Immature natural killer cell (primary cell): ENCODE data around the gene MEOX1. TPM values are rescaled to one million over a fixed set of nuclear protein-coding genes. Genes with fewer than 3 reads are reported as not detected.

Source experiments
- DNase-seq, 3 donors: peaks; one replicate each; pipeline ENCODE4 v3.0.0; 2022; ENCODE audit warnings: mixed read lengths in 1 of 3
- H3K27ac Mint-ChIP-seq, 6 donors: one replicate each; pipeline ENCODE4 v1.8.0; 2020; ENCODE audit warnings: mixed read lengths in 6 of 6, mild to moderate bottlenecking in 5 of 6, inconsistent platforms in 4 of 6, moderate library complexity in 3 of 6
- H3K27me3 Mint-ChIP-seq, 3 donors: one replicate each; pipeline ENCODE4 v1.8.0; 2020 to 2021; ENCODE audit warnings: low read depth in 3 of 3, mild to moderate bottlenecking in 3 of 3, mixed read lengths in 3 of 3, moderate library complexity in 3 of 3, inconsistent platforms in 1 of 3
- H3K36me3 Mint-ChIP-seq, 3 donors: one replicate each; pipeline ENCODE4 v1.8.0; 2020; ENCODE audit warnings: mixed read lengths in 3 of 3, inconsistent platforms in 2 of 3, mild to moderate bottlenecking in 2 of 3
- H3K4me1 Mint-ChIP-seq, 2 donors: one replicate each; pipeline ENCODE4 v1.8.0; 2020; ENCODE audit warnings: inconsistent platforms in 2 of 2, mild to moderate bottlenecking in 2 of 2, mixed read lengths in 2 of 2, moderate library complexity in 1 of 2
- H3K4me3 Mint-ChIP-seq, 5 donors: one replicate each; pipeline ENCODE4 v1.8.0; 2020; ENCODE audit warnings: mild to moderate bottlenecking in 5 of 5, mixed read lengths in 5 of 5, inconsistent platforms in 3 of 5, moderate library complexity in 3 of 5
- H3K9me3 Mint-ChIP-seq, 6 donors: one replicate each; pipeline ENCODE4 v1.8.0; 2020; ENCODE audit warnings: mild to moderate bottlenecking in 6 of 6, mixed read lengths in 6 of 6, inconsistent platforms in 4 of 6, moderate library complexity in 3 of 6
- polyA plus RNA-seq, 3 donors: library from polyadenylated mRNA; unstranded; fragments of 300-500 nt; fragmentation: Illumina TruSeq; gene quantifications; one replicate each; pipeline ENCODE4 v1.2.3, GENCODE V29; 2021

The MEOX1 gene
- polyA plus RNA-seq, 3 donors from 2014 or later, result not detected

- no peaks in the 10 kb centered on the region for H3K9me3 Mint-ChIP-seq
- peaks cover 4 to 5% of the 10 kb centered on the region in 2 donors for H3K4me1 Mint-ChIP-seq
Observed at GRCh38 chr17:43659823-43660617, 1.7 kb downstream of the MEOX1 start.

DNA sequence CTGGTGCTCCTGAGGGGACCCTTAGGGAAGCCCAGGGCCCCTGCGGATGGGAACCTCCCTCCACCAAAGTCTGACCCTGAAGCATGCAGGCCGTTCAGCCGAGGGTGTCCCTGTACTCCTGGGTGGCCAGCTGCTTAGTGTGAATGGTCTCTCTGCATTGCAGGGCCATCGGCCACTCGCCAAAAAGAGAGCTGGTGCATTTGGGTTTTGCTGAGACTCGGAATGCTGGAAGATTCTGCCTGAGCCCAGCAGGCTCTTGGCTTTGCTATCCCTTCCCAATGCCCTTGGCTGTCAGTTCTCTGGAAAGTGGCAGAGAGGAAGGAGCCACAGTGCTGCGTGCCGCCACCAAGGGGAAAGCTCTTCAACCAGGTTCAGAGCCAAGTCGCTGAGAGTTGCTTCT lies 2.8 kb downstream of the MEOX1 start:
- H3K9me3 Mint-ChIP-seq, result no peaks in the 10 kb centered on the region
- no peak overlapping the region for H3K27ac Mint-ChIP-seq
- no peaks in the 10 kb centered on the region for H3K36me3 Mint-ChIP-seq
- no peak for DNase-seq
- H3K4me3 Mint-ChIP-seq, result no peak overlapping the region
- H3K4me1 Mint-ChIP-seq, result peaks cover 4 to 5% of the 10 kb centered on the region in 2 donors
- peaks cover 0 to 7% (median 2%) of the 10 kb centered on the region in 3 donors for H3K27me3 Mint-ChIP-seq

More at GRCh38 chr17:43659823-43660617, 1.7 kb downstream of the MEOX1 start:
- no peak overlapping the region for H3K27ac Mint-ChIP-seq
- H3K27me3 Mint-ChIP-seq, result peaks cover 0 to 5% (median 3%) of the 10 kb centered on the region in 3 donors
- no peaks in the 10 kb centered on the region for H3K36me3 Mint-ChIP-seq
- H3K4me3 Mint-ChIP-seq, result no peak overlapping the region
- no peak for DNase-seq

GRCh38 chr17:43655693-43656255 lies 5.9 kb downstream of the MEOX1 start:
- H3K9me3 Mint-ChIP-seq, result no peaks in the 10 kb centered on the region
- peak overlapping the region in 1 of 6 donors; percentile 20 for H3K27ac Mint-ChIP-seq
- peak overlapping the region in 1 of 5 donors; percentile 34 for H3K4me3 Mint-ChIP-seq
- DNase-seq, result no peak
- H3K27me3 Mint-ChIP-seq, result peaks cover 0 to 9% (median 1%) of the 10 kb centered on the region in 3 donors
- peaks cover 0 to 5% of the 10 kb centered on the region in 2 donors for H3K4me1 Mint-ChIP-seq
- no peaks in the 10 kb centered on the region for H3K36me3 Mint-ChIP-seq

GRCh38 chr17:43652124-43652480 lies 9.6 kb downstream of the MEOX1 start:
- no peak for DNase-seq
- no peak overlapping the region for H3K27ac Mint-ChIP-seq
- no peaks in the 10 kb centered on the region for H3K9me3 Mint-ChIP-seq
- no peaks in the 10 kb centered on the region for H3K36me3 Mint-ChIP-seq
- H3K4me1 Mint-ChIP-seq, result peaks cover 0 to 5% of the 10 kb centered on the region in 2 donors
- H3K4me3 Mint-ChIP-seq, result no peak overlapping the region
- H3K27me3 Mint-ChIP-seq, result peaks cover 1 to 9% (median 3%) of the 10 kb centered on the region in 3 donors

DNA sequence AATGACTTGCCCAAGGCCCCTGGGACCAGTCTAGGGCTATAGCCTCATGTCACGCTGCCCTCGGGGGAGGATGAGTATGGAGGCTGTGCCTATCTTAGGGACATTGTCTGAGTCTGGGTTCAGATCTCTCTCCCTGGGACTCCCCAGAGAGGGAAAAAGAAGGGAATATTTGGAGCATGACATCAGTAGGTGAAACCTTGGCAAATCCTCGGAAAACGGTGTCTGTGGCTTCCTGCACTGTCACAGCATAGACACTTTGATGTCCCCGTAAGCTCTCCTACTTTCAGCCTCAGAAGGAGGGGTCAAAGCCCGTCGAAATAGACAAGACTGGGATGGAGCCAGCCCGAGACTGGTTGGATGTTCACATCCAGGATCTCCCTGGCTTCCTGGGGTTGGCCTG lies 11.3 kb downstream of the MEOX1 start:
- H3K27ac Mint-ChIP-seq, result no peak overlapping the region
- no peak for DNase-seq
- H3K9me3 Mint-ChIP-seq, result no peaks in the 10 kb centered on the region
- H3K27me3 Mint-ChIP-seq, result peaks cover 3 to 8% (median 8%) of the 10 kb centered on the region in 3 donors
- H3K4me3 Mint-ChIP-seq, result no peak overlapping the region
- no peaks in the 10 kb centered on the region for H3K4me1 Mint-ChIP-seq
- no peaks in the 10 kb centered on the region for H3K36me3 Mint-ChIP-seq

GRCh38 chr17:43648916-43649315 lies 12.8 kb downstream of the MEOX1 start:
- Mint-ChIP-seq H3K36me3 (no peaks in the 10 kb centered on the region), H3K27me3 (peaks cover 4 to 12% (median 5%) of the 10 kb centered on the region in 3 donors), H3K27ac (no peak overlapping the region), H3K9me3 (no peaks in the 10 kb centered on the region), H3K4me3 (no peak overlapping the region), H3K4me1 (no peaks in the 10 kb centered on the region)
- no peak for DNase-seq

DNA sequence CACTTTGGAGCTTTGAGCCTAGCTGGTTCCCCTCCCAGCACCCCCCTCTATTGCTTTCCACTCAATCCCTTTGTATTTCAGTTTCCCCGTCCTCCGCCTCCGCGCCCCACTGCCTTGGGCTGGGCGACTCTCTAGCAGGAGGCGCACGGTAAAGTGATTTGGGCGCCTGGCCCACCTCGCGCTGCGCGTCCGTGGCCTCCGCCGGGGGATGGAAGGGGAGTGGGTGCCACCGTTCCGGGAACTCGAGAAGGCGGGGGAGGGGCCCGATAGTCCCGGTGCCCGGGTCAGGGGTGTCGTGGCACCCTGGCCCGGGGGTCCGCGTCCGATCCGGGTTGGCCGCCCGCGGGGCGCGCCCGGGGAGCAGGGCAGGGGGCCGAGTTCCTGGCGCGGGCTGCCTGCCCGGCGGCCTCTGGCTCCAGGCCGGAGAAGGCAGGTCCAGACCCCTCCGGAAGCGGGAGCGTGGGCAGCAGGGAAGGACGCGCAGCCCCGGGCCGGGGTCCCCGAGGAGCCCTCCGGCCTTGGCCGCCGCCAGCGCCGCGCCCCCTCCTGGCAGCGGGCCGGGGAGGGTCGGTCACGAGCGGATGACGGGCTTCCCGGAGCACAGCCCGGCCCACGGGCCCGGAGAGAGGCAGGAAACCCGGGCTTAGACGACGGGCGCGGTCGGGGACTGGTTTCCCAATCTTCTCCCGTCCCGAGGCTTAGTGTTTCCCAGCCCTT lies 15.8 kb downstream of the MEOX1 start:
- peaks cover 2 to 12% (median 5%) of the 10 kb centered on the region in 3 donors for H3K27me3 Mint-ChIP-seq
- H3K36me3 Mint-ChIP-seq, result no peaks in the 10 kb centered on the region
- no peak overlapping the region for H3K27ac Mint-ChIP-seq
- no peaks in the 10 kb centered on the region for H3K9me3 Mint-ChIP-seq
- DNase-seq, result no peak
- H3K4me1 Mint-ChIP-seq, result no peaks in the 10 kb centered on the region
- no peak overlapping the region for H3K4me3 Mint-ChIP-seq

GRCh38 chr17:43645450-43645764 lies 16.3 kb downstream of the MEOX1 start:
- no peak overlapping the region for H3K27ac Mint-ChIP-seq
- H3K4me3 Mint-ChIP-seq, result no peak overlapping the region

DNA sequence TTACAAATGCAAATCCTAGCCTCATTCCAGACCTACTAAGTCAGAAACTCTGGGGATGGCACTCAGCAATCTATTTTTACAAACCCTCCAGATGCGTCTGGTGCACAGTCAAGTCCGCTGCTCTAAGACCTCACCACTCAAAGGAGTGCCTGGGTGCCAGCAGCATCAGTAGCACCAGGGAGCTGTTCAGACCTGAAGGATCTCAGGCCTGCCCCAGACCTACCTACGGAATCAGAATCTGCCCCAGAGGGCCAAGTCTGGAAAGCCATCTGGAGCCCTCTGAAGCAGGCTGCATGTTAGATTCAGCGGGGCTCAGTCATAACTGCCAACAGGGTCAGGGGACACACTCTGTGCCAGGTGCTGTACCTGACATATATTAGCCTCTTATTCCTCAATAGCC lies 17.6 kb downstream of the MEOX1 start:
- peaks cover 2 to 12% (median 4%) of the 10 kb centered on the region in 3 donors for H3K27me3 Mint-ChIP-seq
- H3K4me3 Mint-ChIP-seq, result no peak overlapping the region
- H3K27ac Mint-ChIP-seq, result no peak overlapping the region
- no peaks in the 10 kb centered on the region for H3K4me1 Mint-ChIP-seq
- no peak for DNase-seq
- H3K36me3 Mint-ChIP-seq, result no peaks in the 10 kb centered on the region
- no peaks in the 10 kb centered on the region for H3K9me3 Mint-ChIP-seq

More at GRCh38 chr17:43645450-43645764, 16.3 kb downstream of the MEOX1 start:
- no peaks in the 10 kb centered on the region for H3K9me3 Mint-ChIP-seq
- DNase-seq, result no peak
- H3K4me1 Mint-ChIP-seq, result no peaks in the 10 kb centered on the region
- peaks cover 2 to 12% (median 4%) of the 10 kb centered on the region in 3 donors for H3K27me3 Mint-ChIP-seq
- H3K36me3 Mint-ChIP-seq, result no peaks in the 10 kb centered on the region

- H3K4me1 Mint-ChIP-seq, result no peaks in the 10 kb centered on the region
- peaks cover 3 to 5% (median 5%) of the 10 kb centered on the region in 3 donors for H3K27me3 Mint-ChIP-seq
- no peak overlapping the region for H3K4me3 Mint-ChIP-seq
- peaks cover 0 to 1% (median 0%) of the 10 kb centered on the region in 6 donors for H3K9me3 Mint-ChIP-seq
- H3K36me3 Mint-ChIP-seq, result no peaks in the 10 kb centered on the region
- no peak for DNase-seq
- H3K27ac Mint-ChIP-seq, result no peak overlapping the region
Observed at GRCh38 chr17:43641416-43641815, 20.3 kb downstream of the MEOX1 start.

GRCh38 chr17:43640491-43641252 lies 21.1 kb downstream of the MEOX1 start:
- no peak overlapping the region for H3K27ac Mint-ChIP-seq
- no peaks in the 10 kb centered on the region for H3K36me3 Mint-ChIP-seq
- H3K9me3 Mint-ChIP-seq, result peaks cover 0 to 1% (median 0%) of the 10 kb centered on the region in 6 donors
- H3K4me1 Mint-ChIP-seq, result no peaks in the 10 kb centered on the region
- DNase-seq, result no peak
- H3K27me3 Mint-ChIP-seq, result peaks cover 3 to 5% (median 4%) of the 10 kb centered on the region in 3 donors
- no peak overlapping the region for H3K4me3 Mint-ChIP-seq

DNA sequence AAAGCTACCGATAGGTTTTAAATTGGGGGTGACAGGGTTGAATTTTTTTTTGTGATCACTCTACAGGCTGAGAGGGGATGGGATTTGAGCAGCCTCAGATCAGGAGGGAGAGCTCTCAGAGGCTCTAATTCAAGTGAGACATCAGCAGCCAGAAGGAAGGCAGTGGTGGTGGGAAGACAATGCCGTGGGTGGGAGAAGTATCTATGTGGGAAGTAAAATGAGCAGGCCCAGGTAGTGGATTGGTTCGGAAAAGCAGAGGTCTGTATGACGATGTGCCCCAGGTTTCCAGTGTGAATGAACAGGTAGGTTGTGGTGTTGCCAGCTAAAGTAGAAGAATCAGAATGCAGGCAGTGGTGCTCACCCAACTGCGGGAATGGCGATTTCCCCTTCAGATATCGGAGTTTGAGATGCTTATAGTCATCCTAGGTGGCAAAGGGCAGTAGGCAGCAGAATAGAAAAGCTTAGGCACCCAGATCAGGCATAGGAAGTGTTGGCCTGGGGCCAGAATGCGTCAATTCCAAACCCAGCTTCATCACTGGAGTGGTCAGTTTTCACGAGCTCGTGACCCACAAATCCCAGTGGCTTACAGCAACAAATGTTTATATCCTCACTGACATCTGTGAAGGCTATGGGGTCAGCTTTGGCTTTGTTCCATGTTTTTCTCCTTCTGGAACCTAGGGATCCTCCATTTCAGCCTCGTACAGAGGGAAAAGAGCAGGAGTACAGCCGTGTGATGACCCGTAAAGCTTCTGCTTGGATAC lies 24.0 kb downstream of the MEOX1 start:
- Mint-ChIP-seq H3K4me1 (no peaks in the 10 kb centered on the region), H3K9me3 (peaks cover 0 to 1% (median 0%) of the 10 kb centered on the region in 6 donors), H3K36me3 (no peaks in the 10 kb centered on the region), H3K4me3 (no peak overlapping the region), H3K27ac (peak overlapping the region in 1 of 6 donors; percentile 22), H3K27me3 (peaks cover under 1 to 10% (median 3%) of the 10 kb centered on the region in 3 donors)
- no peak for DNase-seq

- Mint-ChIP-seq H3K4me1 (no peaks in the 10 kb centered on the region), H3K27me3 (peaks cover 3 to 10% (median 4%) of the 10 kb centered on the region in 3 donors), H3K9me3 (peaks cover 0 to 1% (median 0%) of the 10 kb centered on the region in 6 donors), H3K27ac (peak overlapping the region in 1 of 6 donors; percentile 9), H3K36me3 (no peaks in the 10 kb centered on the region), H3K4me3 (no peak overlapping the region)
- no peak for DNase-seq
Observed at GRCh38 chr17:43636426-43636825, 25.3 kb downstream of the MEOX1 start.
